RKO (cell line): ENCODE data around the gene RGS3.

Experiments
- DNase-seq: peaks from one replicate; pipeline ENCODE4 v3.0.0-alpha.2; 2016; ENCODE audit warnings: low spot score

Gene RGS3

GRCh38 chr9:113465599-113466140 is 2.1 kb downstream of the RGS3 start:
- DNase-seq = no peak

- DNase-seq = no peak
Observed at GRCh38 chr9:113467183-113467582, 3.7 kb downstream of the RGS3 start.

GRCh38 chr9:113468716-113469448 is 5.4 kb downstream of the RGS3 start:
- no peak for DNase-seq

- DNase-seq = no peak
Observed at GRCh38 chr9:113471143-113471542, 7.6 kb downstream of the RGS3 start.

GRCh38 chr9:113471566-113471965 is 8.0 kb downstream of the RGS3 start:
- DNase-seq = no peak

- DNase-seq = no peak
Observed at GRCh38 chr9:113472199-113472598, 8.7 kb downstream of the RGS3 start.

- DNase-seq = no peak
Observed at GRCh38 chr9:113474360-113475028, 11.0 kb downstream of the RGS3 start.

GRCh38 chr9:113475031-113475430 is 11.5 kb downstream of the RGS3 start:
- no peak for DNase-seq

GRCh38 chr9:113475992-113476391 is 12.5 kb downstream of the RGS3 start:
- no peak for DNase-seq

GRCh38 chr9:113476511-113476916 is 13.0 kb downstream of the RGS3 start:
- no peak for DNase-seq

GRCh38 chr9:113477058-113477457 is 13.5 kb downstream of the RGS3 start:
- no peak for DNase-seq

- DNase-seq = no peak
Observed at GRCh38 chr9:113477661-113478060, 14.1 kb downstream of the RGS3 start.

- DNase-seq = no peak
Observed at GRCh38 chr9:113479174-113479621, 15.7 kb downstream of the RGS3 start.

- DNase-seq = no peak
Observed at GRCh38 chr9:113480612-113481011, 17.1 kb downstream of the RGS3 start.

- DNase-seq = no peak
Observed at GRCh38 chr9:113481176-113481787, 17.8 kb downstream of the RGS3 start.

GRCh38 chr9:113482341-113482740 is 18.8 kb downstream of the RGS3 start:
- no peak for DNase-seq

GRCh38 chr9:113482991-113483675 is 19.6 kb downstream of the RGS3 start:
- no peak for DNase-seq

- DNase-seq = no peak
Observed at GRCh38 chr9:113483676-113484257, 20.2 kb downstream of the RGS3 start.

GRCh38 chr9:113484258-113484730 is 20.8 kb downstream of the RGS3 start:
- no peak for DNase-seq

- DNase-seq = no peak
Observed at GRCh38 chr9:113485761-113486115, 22.2 kb downstream of the RGS3 start.

- no peak for DNase-seq
Observed at GRCh38 chr9:113486327-113486726, 22.8 kb downstream of the RGS3 start.

GRCh38 chr9:113488071-113488470 is 24.5 kb downstream of the RGS3 start:
- no peak for DNase-seq
